Ovary (tissue), 9 donors: ENCODE results near the gene RMND1. TPM values are rescaled to one million over a fixed set of nuclear protein-coding genes. Genes with fewer than 3 reads are reported as not detected.

Experiments used
- DNase-seq, 5 donors: peaks; one replicate each; pipeline ENCODE4 v3.0.0-alpha.2; 2019 to 2020
- H3K27ac ChIP-seq, 2 donors: fragments of 200-600 bp; one replicate each; pipeline versions ENCODE4 v1.5.1 to v1.8.0; 2019 to 2022
- H3K27me3 ChIP-seq: fragments of 200-600 bp; one replicate; pipeline ENCODE4 v1.8.0; 2022
- H3K36me3 ChIP-seq: fragments of 200-600 bp; sonication (generic); one replicate; pipeline ENCODE4 v1.5.1; 2019
- H3K4me1 ChIP-seq: one replicate; pipeline ENCODE4 v1.8.1; 2013; ENCODE audit warnings: mild to moderate bottlenecking, moderate library complexity; ENCODE audit not compliant: insufficient read depth
- H3K4me3 ChIP-seq: fragments of 200-600 bp; sonication (generic); one replicate; pipeline ENCODE4 v1.5.1; 2017
- H3K9me3 ChIP-seq, 2 donors: fragments of 200-600 bp in 1 of 2; sonication (generic) in 1 of 2; one replicate each; pipeline versions ENCODE4 v1.5.1 to v1.8.1; 2013 to 2019; ENCODE audit warnings: mild to moderate bottlenecking in 1 of 2, moderate library complexity in 1 of 2
- CTCF ChIP-seq, 3 donors: fragments of 450-650 bp in 2 of 3; fragments of 200-600 bp in 1 of 3; IDR thresholded peaks; one replicate each; pipeline versions ENCODE4 v1.5.1 to v1.8.0; 2016 to 2022; ENCODE audit warnings: antibody characterized with exemption in 3 of 3, mild to moderate bottlenecking in 1 of 3
- EP300 ChIP-seq: sonication (generic); formaldehyde crosslinking; IDR thresholded peaks from one replicate; pipeline ENCODE4 v1.6.1; 2017; ENCODE audit warnings: antibody characterized with exemption
- POLR2A ChIP-seq: fragments of 450-650 bp; IDR thresholded peaks from one replicate; pipeline ENCODE4 v1.6.1; 2017; ENCODE audit warnings: antibody characterized with exemption, mild to moderate bottlenecking, moderate library complexity
- WGBS, 3 donors: extraction: QIAGEN DNeasy Blood & Tissue Kit in 1 of 3; methylation state at CpG; one replicate each; pipeline versions ENCODE4 v1.1.5 to v1.1.7; 2013 to 2017; 5-methylcytosine and 5-hydroxymethylcytosine counted together
- intact Hi-C, 4 donors: fragments of 100-400 bp; cut with DNase I; formaldehyde crosslinking; loops; one replicate each; pipeline versions ENCODE4 v1.11.0 to v1.15.1; 2022 to 2023
- polyA plus RNA-seq, 2 donors: library from polyadenylated mRNA; stranded (reverse); fragments of 200-250 nt in 1 of 2; fragments of 350-450 nt in 1 of 2; fragmentation: Illumina TruSeq in 1 of 2; extraction: RNeasy Lipid Tissue Mini Kit (QIAGEN cat#74804) in 1 of 2; gene quantifications; one replicate each; pipeline ENCODE4 v1.2.3, GENCODE V29; 2013 to 2014
- total RNA-seq, 7 donors: library from RNA; depleted of rRNA in 2 of 7; stranded (reverse); fragments of >200 nt in 2 of 7; fragmentation: NEBNext Ultra II Directional in 3 of 7; extraction: Animal tissue kit (Norgen Biotek cat#: 25700) in 3 of 7; gene quantifications; one replicate each; pipeline versions ENCODE4 v1.1.0 to v1.2.4, GENCODE V29; 2016 to 2023
- donor health status: DM: no; HTN: no; CAD: no; lungs with moderate emphysema.
- donor health status: DM: no; HTN: no; CAD: no.
- donor health status: Bipolar disorder and iron deficiency.
- donor health status: DM: yes; HTN: yes; CAD: no.
- donor health status: DM: no; HTN: no; CAD: no.
- donor health status: DM: yes; HTN: yes; CAD: no.

The RMND1 gene
- total and polyA plus RNA-seq, 9 donors: 17.1 to 23.7 (median 20.4) TPM

- peaks cover 6% of the 10 kb centered on the region for H3K4me1 ChIP-seq
- H3K27me3 ChIP-seq: no peaks in the 10 kb centered on the region
- H3K9me3 ChIP-seq: no peaks in the 10 kb centered on the region
- H3K27ac ChIP-seq: no peak overlapping the region
- TF ChIP-seq CTCF (IDR thresholded peaks at IDR 0.05): no peak
- intact Hi-C loops: loop anchor here in 2 of 4 donors (5.0 kb wide), 2 partner anchors 37 to 827 kb away; no protein-coding TSS in a partner anchor
- no peak for DNase-seq
- no peaks in the 10 kb centered on the region for H3K36me3 ChIP-seq
- no peak overlapping the region for H3K4me3 ChIP-seq
- whole genome bisulfite sequencing, 3 donors: 4 to 13% (median 8%) methylated on average over 1 of the region's 1 CpG
These were observed 11.4 kb downstream of the RMND1 start for GRCh38 chr6:151440498-151440897.

- Histone ChIP-seq H3K27ac (no peak overlapping the region), H3K36me3 (no peaks in the 10 kb centered on the region), H3K27me3 (no peaks in the 10 kb centered on the region), H3K9me3 (no peaks in the 10 kb centered on the region), H3K4me3 (no peak overlapping the region), H3K4me1 (peaks cover 5% of the 10 kb centered on the region)
- intact Hi-C loops: no loop called here
- no peak for DNase-seq
- TF ChIP-seq CTCF (IDR thresholded peaks at IDR 0.05) (no peak), EP300 (no peak), POLR2A (no peak)
These were observed 14.5 kb downstream of the RMND1 start for GRCh38 chr6:151437401-151437800.

- no peak overlapping the region for H3K27ac ChIP-seq
- H3K4me3 ChIP-seq: no peak overlapping the region
These were observed 15.1 kb downstream of the RMND1 start for GRCh38 chr6:151436802-151437201.

GRCh38 chr6:151436300-151436699 lies 15.6 kb downstream of the RMND1 start:
- peaks cover 3% of the 10 kb centered on the region for H3K4me1 ChIP-seq
- WGBS, 3 donors: 68 to 79% (median 70%) methylated on average over 3 of the region's 3 CpGs

More at GRCh38 chr6:151436802-151437201, 15.1 kb downstream of the RMND1 start:
- no peaks in the 10 kb centered on the region for H3K9me3 ChIP-seq
- H3K27me3 ChIP-seq: no peaks in the 10 kb centered on the region
- DNase-seq: no peak
- intact Hi-C loops: no loop called here
- no peaks in the 10 kb centered on the region for H3K36me3 ChIP-seq
- TF ChIP-seq CTCF (IDR thresholded peaks at IDR 0.05) (no peak), EP300 (no peak), POLR2A (no peak)
- H3K4me1 ChIP-seq: peaks cover 5% of the 10 kb centered on the region

GRCh38 chr6:151434369-151434768 lies 17.6 kb downstream of the RMND1 start:
- Histone ChIP-seq H3K9me3 (no peaks in the 10 kb centered on the region), H3K27ac (no peak overlapping the region), H3K36me3 (no peaks in the 10 kb centered on the region), H3K4me1 (peaks cover 2% of the 10 kb centered on the region), H3K27me3 (no peaks in the 10 kb centered on the region), H3K4me3 (no peak overlapping the region)
- TF ChIP-seq EP300 (no peak), CTCF (IDR thresholded peaks at IDR 0.05) (no peak), POLR2A (no peak)
- intact Hi-C loops: no loop called here
- DNase-seq: no peak
- 11 to 37% (median 15%) methylated on average over 2 of the region's 2 CpGs for WGBS, 3 donors

More at GRCh38 chr6:151436300-151436699, 15.6 kb downstream of the RMND1 start:
- Histone ChIP-seq H3K4me3 (no peak overlapping the region), H3K36me3 (no peaks in the 10 kb centered on the region), H3K27me3 (no peaks in the 10 kb centered on the region), H3K9me3 (no peaks in the 10 kb centered on the region), H3K27ac (no peak overlapping the region)
- intact Hi-C loops: no loop called here
- no peak for DNase-seq
- TF ChIP-seq EP300: no peak
- no peak for TF ChIP-seq POLR2A
